Esophagus muscularis mucosa (tissue), 4 donors: Measurements from ENCODE around the gene DMXL2.

Experiments used
- EP300 ChIP-seq: sonication (generic); formaldehyde crosslinking; IDR thresholded peaks from one replicate; pipeline ENCODE4 v1.6.1; 2017; ENCODE audit warnings: antibody characterized with exemption
- POLR2A ChIP-seq: fragments of 450-650 bp; IDR thresholded peaks from one replicate; pipeline ENCODE4 v1.6.1; 2017; ENCODE audit warnings: antibody characterized with exemption, moderate library complexity, mild to moderate bottlenecking, low read depth
- POLR2AphosphoS5 ChIP-seq, 2 donors: sonication (generic); formaldehyde crosslinking; IDR thresholded peaks; one replicate each; pipeline ENCODE4 v1.6.1; 2017; ENCODE audit warnings: antibody characterized with exemption in 2 of 2
- TF ChIP-seq, protein P1 (sequence below), 3 experiments: fragments of 200-600 bp in 2 of 3; fragments of 450-650 bp in 1 of 3; sonication (generic) in 2 of 3; IDR thresholded peaks; one replicate each; pipeline ENCODE4 v1.5.1; 2017 to 2019; ENCODE audit warnings: antibody characterized with exemption in 3 of 3, mild to moderate bottlenecking in 2 of 3, moderate library complexity in 1 of 3

GRCh38 chr15:51405693-51406523 is 216.7 kb downstream of the DMXL2 start:
- TF ChIP-seq, protein P1, sequence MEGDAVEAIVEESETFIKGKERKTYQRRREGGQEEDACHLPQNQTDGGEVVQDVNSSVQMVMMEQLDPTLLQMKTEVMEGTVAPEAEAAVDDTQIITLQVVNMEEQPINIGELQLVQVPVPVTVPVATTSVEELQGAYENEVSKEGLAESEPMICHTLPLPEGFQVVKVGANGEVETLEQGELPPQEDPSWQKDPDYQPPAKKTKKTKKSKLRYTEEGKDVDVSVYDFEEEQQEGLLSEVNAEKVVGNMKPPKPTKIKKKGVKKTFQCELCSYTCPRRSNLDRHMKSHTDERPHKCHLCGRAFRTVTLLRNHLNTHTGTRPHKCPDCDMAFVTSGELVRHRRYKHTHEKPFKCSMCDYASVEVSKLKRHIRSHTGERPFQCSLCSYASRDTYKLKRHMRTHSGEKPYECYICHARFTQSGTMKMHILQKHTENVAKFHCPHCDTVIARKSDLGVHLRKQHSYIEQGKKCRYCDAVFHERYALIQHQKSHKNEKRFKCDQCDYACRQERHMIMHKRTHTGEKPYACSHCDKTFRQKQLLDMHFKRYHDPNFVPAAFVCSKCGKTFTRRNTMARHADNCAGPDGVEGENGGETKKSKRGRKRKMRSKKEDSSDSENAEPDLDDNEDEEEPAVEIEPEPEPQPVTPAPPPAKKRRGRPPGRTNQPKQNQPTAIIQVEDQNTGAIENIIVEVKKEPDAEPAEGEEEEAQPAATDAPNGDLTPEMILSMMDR (IDR thresholded peaks at IDR 0.05) = no peak
- TF ChIP-seq POLR2A = no peak
- no peak for TF ChIP-seq EP300
- no peak for TF ChIP-seq POLR2AphosphoS5 (IDR thresholded peaks at IDR 0.05)
